ENCODE data around the gene MAGEA1. TPM values are rescaled to one million over a fixed set of nuclear protein-coding genes. Genes with fewer than 3 reads are reported as not detected.
"Not testable (repeated sequence)": the region's sequence is repeated elsewhere in the genome, so short reads cannot be mapped to it uniquely, and the experiment has no call there.

Gene MAGEA1
- total and polyA plus RNA-seq, 2 experiments from 2014 or later, result not detected

DNA sequence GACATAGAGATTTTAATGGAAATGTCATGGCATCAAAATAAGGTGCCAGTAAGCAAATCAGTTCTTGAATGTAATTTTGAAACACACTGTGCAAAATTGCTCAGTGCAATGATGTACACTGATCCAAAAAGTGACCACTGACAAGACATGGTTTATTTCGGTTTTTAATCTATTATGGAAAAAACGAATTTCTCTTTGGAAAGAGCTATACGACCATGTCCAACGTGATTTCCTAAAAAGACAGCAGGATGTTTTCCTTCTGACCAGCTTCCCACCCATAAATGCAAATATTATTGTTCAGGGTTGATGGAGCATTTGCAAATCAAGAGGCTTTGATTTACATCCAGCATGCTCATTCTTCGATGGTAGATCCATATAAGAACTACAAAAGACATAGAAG is 17.1 kb upstream of the MAGEA1 start:
- DNase-seq (ENCODE audit: low read depth in 1 of 2, low spot score in 1 of 2), result no peak
- no peak for TF ChIP-seq CTCF (IDR thresholded peaks at IDR 0.05; ENCODE audit: low read depth, low read length)
- H3K4me3 ChIP-seq, result no peak overlapping the region
- H3K27me3 ChIP-seq, result no peaks in the 10 kb centered on the region
- no peaks in the 10 kb centered on the region for H3K4me1 ChIP-seq (ENCODE audit: low read depth)
- no peaks in the 10 kb centered on the region for H3K9me3 ChIP-seq (ENCODE audit: low read depth)
- no peaks in the 10 kb centered on the region for H3K36me3 ChIP-seq
- no peak overlapping the region for H3K27ac ChIP-seq

GRCh38 chrX:153164733-153165132 is 14.4 kb upstream of the MAGEA1 start:
- Histone ChIP-seq H3K36me3 (no peaks in the 10 kb centered on the region), H3K27me3 (no peaks in the 10 kb centered on the region), H3K4me3 (no peak overlapping the region), H3K9me3 (ENCODE audit: low read depth) (no peaks in the 10 kb centered on the region), H3K27ac (no peak overlapping the region), H3K4me1 (ENCODE audit: low read depth) (no peaks in the 10 kb centered on the region)
- TF ChIP-seq CTCF (IDR thresholded peaks at IDR 0.05; ENCODE audit: low read depth, low read length), result no peak
- DNase-seq (ENCODE audit: low read depth in 1 of 2, low spot score in 1 of 2), result no peak

GRCh38 chrX:153168423-153168822 is 10.7 kb upstream of the MAGEA1 start:
- not testable (repeated sequence) for H3K27me3 ChIP-seq; H3K27ac ChIP-seq; DNase-seq (ENCODE audit: low read depth in 1 of 2, low spot score in 1 of 2); H3K4me3 ChIP-seq; H3K9me3 ChIP-seq (ENCODE audit: low read depth); H3K4me1 ChIP-seq (ENCODE audit: low read depth); H3K36me3 ChIP-seq

DNA sequence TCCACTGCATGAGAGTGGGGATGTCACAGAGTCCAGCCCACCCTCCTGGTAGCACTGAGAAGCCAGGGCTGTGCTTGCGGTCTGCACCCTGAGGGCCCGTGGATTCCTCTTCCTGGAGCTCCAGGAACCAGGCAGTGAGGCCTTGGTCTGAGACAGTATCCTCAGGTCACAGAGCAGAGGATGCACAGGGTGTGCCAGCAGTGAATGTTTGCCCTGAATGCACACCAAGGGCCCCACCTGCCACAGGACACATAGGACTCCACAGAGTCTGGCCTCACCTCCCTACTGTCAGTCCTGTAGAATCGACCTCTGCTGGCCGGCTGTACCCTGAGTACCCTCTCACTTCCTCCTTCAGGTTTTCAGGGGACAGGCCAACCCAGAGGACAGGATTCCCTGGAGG is 2.7 kb downstream of the MAGEA1 start:
- Histone ChIP-seq H3K27ac (no peak overlapping the region), H3K4me3 (no peak overlapping the region), H3K27me3 (no peaks in the 10 kb centered on the region), H3K9me3 (ENCODE audit: low read depth) (no peaks in the 10 kb centered on the region), H3K36me3 (no peaks in the 10 kb centered on the region), H3K4me1 (ENCODE audit: low read depth) (no peaks in the 10 kb centered on the region)
- no peak for DNase-seq (ENCODE audit: low read depth in 1 of 2, low spot score in 1 of 2)
- TF ChIP-seq CTCF (IDR thresholded peaks at IDR 0.05; ENCODE audit: low read depth, low read length), result no peak

- Histone ChIP-seq H3K36me3 (no peaks in the 10 kb centered on the region), H3K9me3 (ENCODE audit: low read depth) (no peaks in the 10 kb centered on the region)
- TF ChIP-seq CTCF (IDR thresholded peaks at IDR 0.05; ENCODE audit: low read depth, low read length), result no peak
Measured at GRCh38 chrX:153184787-153185186, 5.7 kb downstream of the MAGEA1 start.

DNA sequence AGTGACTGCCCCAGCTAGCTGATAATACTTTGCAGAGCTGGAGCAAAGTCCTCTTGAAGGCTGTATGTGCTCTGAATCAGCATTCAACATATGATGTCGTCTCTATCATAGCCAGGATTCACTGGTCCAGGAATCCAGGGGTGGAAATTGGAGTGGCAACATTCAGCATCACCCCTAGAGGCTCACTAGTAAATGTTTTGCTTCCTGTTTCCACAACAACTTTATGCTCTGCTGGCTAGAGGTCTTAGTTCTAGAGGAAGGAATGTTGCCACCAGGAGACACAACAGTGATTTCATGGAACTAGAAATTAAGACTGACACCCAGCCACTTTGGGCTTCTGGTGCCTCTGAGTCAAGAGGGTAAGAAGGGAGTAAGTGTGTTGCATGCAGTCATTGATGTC is 11.3 kb downstream of the MAGEA1 start:
- DNase-seq (ENCODE audit: low read depth in 1 of 2, low spot score in 1 of 2), result peak in 1 of 2 donors; percentile 0
- Histone ChIP-seq H3K4me1 (ENCODE audit: low read depth) (no peaks in the 10 kb centered on the region), H3K27me3 (peaks cover 4% of the 10 kb centered on the region), H3K4me3 (no peak overlapping the region), H3K27ac (no peak overlapping the region), H3K9me3 (ENCODE audit: low read depth) (no peaks in the 10 kb centered on the region), H3K36me3 (no peaks in the 10 kb centered on the region)
- TF ChIP-seq CTCF (IDR thresholded peaks at IDR 0.05; ENCODE audit: low read depth, low read length), result no peak

More at GRCh38 chrX:153184787-153185186, 5.7 kb downstream of the MAGEA1 start:
- Histone ChIP-seq H3K27me3 (no peaks in the 10 kb centered on the region), H3K4me3 (no peak overlapping the region), H3K27ac (no peak overlapping the region), H3K4me1 (ENCODE audit: low read depth) (no peaks in the 10 kb centered on the region)
- no peak for DNase-seq (ENCODE audit: low read depth in 1 of 2, low spot score in 1 of 2)
